Uterus (tissue), 4 donors: ENCODE data around the gene NMT2. TPM values are rescaled to one million over a fixed set of nuclear protein-coding genes. Genes with fewer than 3 reads are reported as not detected.
A peak's percentile ranks its signal among the peaks of the same experiment; 100 is the strongest.

ENCODE experiments used
- DNase-seq, 2 donors: peaks; one replicate each; pipeline ENCODE4 v3.0.0-alpha.2; 2019 to 2020
- H3K27ac ChIP-seq, 2 donors: fragments of 200-600 bp; sonication (generic); 1 replicate in 1 of 2; 2 replicates in 1 of 2; pipeline ENCODE4 v1.5.1; 2016 to 2018
- H3K27me3 ChIP-seq, 2 donors: fragments of 200-600 bp; sonication (generic); one replicate each; pipeline ENCODE4 v1.5.1; 2018 to 2019; ENCODE audit warnings: control low read depth in 1 of 2
- H3K36me3 ChIP-seq, 2 donors: fragments of 200-600 bp; sonication (generic); one replicate each; pipeline ENCODE4 v1.5.1; 2019; ENCODE audit warnings: control low read depth in 1 of 2
- H3K4me1 ChIP-seq, 2 donors: fragments of 200-600 bp; sonication (generic); one replicate each; pipeline ENCODE4 v1.5.1; 2018 to 2019; ENCODE audit warnings: control low read depth in 1 of 2
- H3K4me3 ChIP-seq, 2 donors: fragments of 200-600 bp; sonication (generic); 1 replicate in 1 of 2; 2 replicates in 1 of 2; pipeline ENCODE4 v1.5.1; 2018 to 2019; ENCODE audit warnings: mild to moderate bottlenecking in 1 of 2
- H3K9me3 ChIP-seq, 2 donors: fragments of 200-600 bp; sonication (generic); one replicate each; pipeline ENCODE4 v1.5.1; 2019; ENCODE audit warnings: control low read depth in 1 of 2
- POLR2A ChIP-seq, 2 donors: fragments of 450-650 bp; IDR thresholded peaks; one replicate each; pipeline ENCODE4 v1.6.1; 2016; ENCODE audit warnings: antibody characterized with exemption in 2 of 2, mild to moderate bottlenecking in 1 of 2, moderate library complexity in 1 of 2
- intact Hi-C: fragments of 100-400 bp; cut with DNase I; formaldehyde crosslinking; loops from one replicate; pipeline ENCODE4 v1.15.1; 2023; ENCODE audit warnings: low total_unique reads
- total RNA-seq, 4 donors: library from RNA; depleted of rRNA in 3 of 4; stranded (reverse); fragments of >200 nt in 3 of 4; gene quantifications; one replicate each; pipeline versions ENCODE4 v1.1.0 to v1.2.4, GENCODE V29; 2014 to 2023
- TF ChIP-seq, protein P1 (sequence below), 4 experiments: fragments of 200-600 bp in 2 of 4; fragments of 450-650 bp in 2 of 4; sonication (generic) in 2 of 4; IDR thresholded peaks; one replicate each; pipeline ENCODE4 v1.5.1; 2016 to 2019; ENCODE audit warnings: antibody characterized with exemption in 4 of 4, mild to moderate bottlenecking in 2 of 4, moderate library complexity in 1 of 4
- donor health status: DM: yes; HTN: yes; CAD: no.

NMT2 gene
- 10 to 100 TPM in 3 of 4 donors, 1 to 10 TPM in 1; 7.4 to 42.7 (median 35.5) TPM for total RNA-seq

DNA sequence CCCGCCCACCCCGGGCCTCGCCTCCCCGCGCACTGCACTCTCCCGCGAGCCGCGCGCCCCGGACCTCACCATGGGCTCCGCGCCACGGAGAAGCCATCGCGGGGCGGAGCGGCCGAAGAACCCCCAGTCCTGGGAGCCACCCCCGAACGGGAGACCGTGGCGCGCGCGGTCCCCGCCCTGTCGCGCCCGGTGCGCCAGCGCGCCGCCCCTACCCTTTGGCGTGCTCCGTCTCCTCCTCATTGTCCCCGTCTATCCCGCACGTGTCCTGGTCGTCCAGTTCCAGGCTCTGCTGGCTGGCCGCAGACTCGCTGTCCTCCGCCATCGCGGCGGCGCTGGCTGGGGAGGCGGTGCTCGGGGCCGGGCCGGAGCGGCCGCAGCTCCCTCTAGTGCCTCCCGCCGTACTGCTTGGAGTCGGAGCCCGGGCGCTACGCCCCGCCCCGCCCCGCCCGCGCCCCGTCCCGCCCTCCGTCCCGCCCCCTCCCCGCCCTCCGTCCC lies at the start of gene NMT2:
TSS of gene NMT2 (minus strand) at position 403 of the 495 bp plus-strand sequence. CDS start at position 322, 81 bp downstream.
- peak within 1 kb of the TSS; percentile 74 to 94 for H3K27ac ChIP-seq
- no peaks in the 10 kb centered on the region for H3K36me3 ChIP-seq
- intact Hi-C loops, result no loop called here
- H3K27me3 ChIP-seq, result no peaks in the 10 kb centered on the region
- H3K4me3 ChIP-seq, result peak within 1 kb of the TSS; percentile 49 to 89
- H3K9me3 ChIP-seq, result no peaks in the 10 kb centered on the region
- peak; percentile 96 to 98 for TF ChIP-seq POLR2A (IDR thresholded peaks at IDR 0.05)
- TF ChIP-seq, protein P1, sequence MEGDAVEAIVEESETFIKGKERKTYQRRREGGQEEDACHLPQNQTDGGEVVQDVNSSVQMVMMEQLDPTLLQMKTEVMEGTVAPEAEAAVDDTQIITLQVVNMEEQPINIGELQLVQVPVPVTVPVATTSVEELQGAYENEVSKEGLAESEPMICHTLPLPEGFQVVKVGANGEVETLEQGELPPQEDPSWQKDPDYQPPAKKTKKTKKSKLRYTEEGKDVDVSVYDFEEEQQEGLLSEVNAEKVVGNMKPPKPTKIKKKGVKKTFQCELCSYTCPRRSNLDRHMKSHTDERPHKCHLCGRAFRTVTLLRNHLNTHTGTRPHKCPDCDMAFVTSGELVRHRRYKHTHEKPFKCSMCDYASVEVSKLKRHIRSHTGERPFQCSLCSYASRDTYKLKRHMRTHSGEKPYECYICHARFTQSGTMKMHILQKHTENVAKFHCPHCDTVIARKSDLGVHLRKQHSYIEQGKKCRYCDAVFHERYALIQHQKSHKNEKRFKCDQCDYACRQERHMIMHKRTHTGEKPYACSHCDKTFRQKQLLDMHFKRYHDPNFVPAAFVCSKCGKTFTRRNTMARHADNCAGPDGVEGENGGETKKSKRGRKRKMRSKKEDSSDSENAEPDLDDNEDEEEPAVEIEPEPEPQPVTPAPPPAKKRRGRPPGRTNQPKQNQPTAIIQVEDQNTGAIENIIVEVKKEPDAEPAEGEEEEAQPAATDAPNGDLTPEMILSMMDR (IDR thresholded peaks at IDR 0.05), result peak in 3 of 4 experiments; percentile 52 to 76 (median 67)
- DNase-seq, result peak in 1 of 2 donors; percentile 87
- H3K4me1 ChIP-seq, result peaks cover 2 to 5% of the 10 kb centered on the region in 2 donors

DNA sequence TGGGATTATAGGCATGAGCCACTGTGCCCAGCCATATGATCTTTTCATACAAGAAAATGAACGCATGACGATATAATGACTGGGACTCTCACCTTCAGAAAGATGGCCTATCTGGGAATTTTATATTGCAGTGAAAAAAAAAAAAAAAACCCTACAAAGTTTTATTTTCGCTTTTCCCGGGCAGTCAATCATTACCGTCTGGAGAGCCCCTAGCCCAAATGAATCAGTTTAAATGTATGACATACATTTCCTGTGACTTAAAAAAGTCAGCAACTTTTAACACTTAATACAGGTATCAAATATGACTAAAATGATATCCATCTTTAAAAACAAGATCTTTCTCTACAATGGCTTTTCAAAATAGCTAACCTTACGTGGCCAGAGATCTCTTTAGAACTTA lies 48.2 kb upstream of the NMT2 start:
- no peaks in the 10 kb centered on the region for H3K9me3 ChIP-seq
- H3K4me1 ChIP-seq, result no peaks in the 10 kb centered on the region
- H3K36me3 ChIP-seq, result no peaks in the 10 kb centered on the region
- H3K4me3 ChIP-seq, result no peak overlapping the region
- intact Hi-C loops, result no loop called here
- TF ChIP-seq POLR2A (IDR thresholded peaks at IDR 0.05), result no peak
- TF ChIP-seq, protein P1 (IDR thresholded peaks at IDR 0.05), result no peak
- H3K27ac ChIP-seq, result no peak overlapping the region
- DNase-seq, result no peak
- no peaks in the 10 kb centered on the region for H3K27me3 ChIP-seq

DNA sequence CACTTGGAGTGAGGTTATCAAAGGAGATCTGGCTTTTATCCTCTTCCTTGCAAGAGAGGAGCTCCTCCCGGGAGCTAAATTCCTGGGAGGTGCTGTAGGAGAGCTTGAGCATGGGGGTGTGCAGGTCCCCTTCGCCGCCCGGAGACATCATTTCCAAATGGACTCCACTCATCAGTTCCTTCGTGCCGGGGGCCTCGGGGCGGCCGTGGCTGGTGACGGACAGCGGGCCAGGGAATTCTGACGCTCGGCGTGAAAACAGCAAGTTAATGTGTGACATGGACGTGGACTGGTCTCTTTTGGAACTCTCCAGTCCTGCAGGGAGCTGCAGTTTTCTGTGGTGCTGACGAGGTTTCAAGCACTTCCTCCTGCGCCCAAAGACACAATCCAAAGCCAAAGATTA lies 45.7 kb upstream of the NMT2 start:
- H3K4me3 ChIP-seq, result no peak overlapping the region
- H3K4me1 ChIP-seq, result no peaks in the 10 kb centered on the region
- intact Hi-C loops, result loop anchor here (5.0 kb wide), 1 partner anchor 158 kb away; the partner anchor contains the start of gene FAM171A1
- H3K36me3 ChIP-seq, result no peaks in the 10 kb centered on the region
- no peak for DNase-seq
- H3K9me3 ChIP-seq, result no peaks in the 10 kb centered on the region
- H3K27ac ChIP-seq, result no peak overlapping the region
- H3K27me3 ChIP-seq, result no peaks in the 10 kb centered on the region
- TF ChIP-seq POLR2A (IDR thresholded peaks at IDR 0.05), result no peak
- TF ChIP-seq, protein P1 (IDR thresholded peaks at IDR 0.05), result no peak

DNA sequence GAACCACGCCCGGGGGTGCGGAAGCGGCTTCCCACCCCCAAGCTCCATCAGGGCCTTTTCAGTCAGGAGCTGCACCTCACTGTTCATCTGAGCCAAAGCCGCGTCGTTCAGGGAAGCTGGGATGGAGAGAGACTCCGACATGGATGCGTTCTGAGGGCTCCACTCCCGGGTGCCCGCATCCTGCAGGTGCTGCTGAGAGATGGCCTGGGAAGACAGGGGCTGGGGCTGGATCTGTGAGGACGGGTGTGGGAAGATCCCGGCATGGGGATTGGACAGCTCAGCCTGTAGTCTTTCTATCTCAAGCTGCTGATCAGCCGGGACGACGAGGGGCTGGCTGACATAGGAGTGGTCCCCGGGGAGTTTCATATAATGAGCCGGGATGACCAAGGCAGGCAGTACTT lies 45.0 kb upstream of the NMT2 start:
- intact Hi-C loops, result loop anchor here (5.0 kb wide), 1 partner anchor 159 kb away; the partner anchor contains the start of gene FAM171A1
- TF ChIP-seq POLR2A (IDR thresholded peaks at IDR 0.05), result no peak
- TF ChIP-seq, protein P1 (IDR thresholded peaks at IDR 0.05), result no peak

DNA sequence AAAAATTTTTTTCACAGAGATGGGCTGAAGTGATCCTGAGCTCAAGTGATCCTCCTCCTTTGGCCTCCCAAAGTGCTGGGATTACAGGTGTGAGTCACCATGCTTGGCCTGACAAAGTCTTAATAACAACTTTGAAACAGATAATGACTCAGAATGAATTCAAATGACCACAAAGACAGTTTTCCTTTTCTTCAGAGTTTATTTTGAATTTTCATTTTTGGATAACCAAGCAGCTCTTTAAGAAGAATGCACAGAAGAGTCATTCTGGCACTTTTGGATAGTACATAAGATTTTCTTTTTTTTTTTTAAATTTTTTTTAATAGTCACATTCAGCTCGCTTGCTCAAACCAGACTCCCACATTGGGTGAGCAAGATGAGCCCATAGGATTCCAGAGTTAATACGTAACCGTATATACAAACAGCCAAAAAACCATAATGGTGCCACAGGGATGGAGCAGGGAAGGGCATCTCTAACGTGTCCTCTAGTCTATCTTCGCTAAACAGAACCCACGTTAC lies 43.0 kb upstream of the NMT2 start:
- Histone ChIP-seq H3K4me1 (no peaks in the 10 kb centered on the region), H3K4me3 (no peak overlapping the region), H3K9me3 (no peaks in the 10 kb centered on the region), H3K27me3 (no peaks in the 10 kb centered on the region), H3K27ac (no peak overlapping the region), H3K36me3 (no peaks in the 10 kb centered on the region)
- no peak for TF ChIP-seq POLR2A (IDR thresholded peaks at IDR 0.05)
- TF ChIP-seq, protein P1 (IDR thresholded peaks at IDR 0.05), result no peak
- DNase-seq, result no peak
- intact Hi-C loops, result loop anchor here (5.0 kb wide), 1 partner anchor 161 kb away; the partner anchor contains the start of gene FAM171A1

More for the DNA sequence above, 45.0 kb upstream of the NMT2 start:
- Histone ChIP-seq H3K9me3 (no peaks in the 10 kb centered on the region), H3K27ac (no peak overlapping the region), H3K36me3 (no peaks in the 10 kb centered on the region), H3K27me3 (no peaks in the 10 kb centered on the region), H3K4me3 (no peak overlapping the region), H3K4me1 (no peaks in the 10 kb centered on the region)
- DNase-seq, result no peak
